HG03558 (cell line): ENCODE results near the gene TMEM221.

Experiments used
- ATAC-seq: cut with Tn5 transposase; IDR thresholded peaks from one replicate; pipeline ENCODE4 v1.9.1; 2021; ENCODE audit warnings: moderate number of reproducible peaks; ENCODE audit not compliant: unreplicated experiment; ENCODE audit errors: extremely low read depth

TMEM221 gene

GRCh38 chr19:17448131-17448967, at the start of gene TMEM221:
TMEM221 (minus strand) TSS chr19:17448668; CDS start chr19:17448462, 206 bp downstream.
- ATAC-seq = no peak

DNA sequence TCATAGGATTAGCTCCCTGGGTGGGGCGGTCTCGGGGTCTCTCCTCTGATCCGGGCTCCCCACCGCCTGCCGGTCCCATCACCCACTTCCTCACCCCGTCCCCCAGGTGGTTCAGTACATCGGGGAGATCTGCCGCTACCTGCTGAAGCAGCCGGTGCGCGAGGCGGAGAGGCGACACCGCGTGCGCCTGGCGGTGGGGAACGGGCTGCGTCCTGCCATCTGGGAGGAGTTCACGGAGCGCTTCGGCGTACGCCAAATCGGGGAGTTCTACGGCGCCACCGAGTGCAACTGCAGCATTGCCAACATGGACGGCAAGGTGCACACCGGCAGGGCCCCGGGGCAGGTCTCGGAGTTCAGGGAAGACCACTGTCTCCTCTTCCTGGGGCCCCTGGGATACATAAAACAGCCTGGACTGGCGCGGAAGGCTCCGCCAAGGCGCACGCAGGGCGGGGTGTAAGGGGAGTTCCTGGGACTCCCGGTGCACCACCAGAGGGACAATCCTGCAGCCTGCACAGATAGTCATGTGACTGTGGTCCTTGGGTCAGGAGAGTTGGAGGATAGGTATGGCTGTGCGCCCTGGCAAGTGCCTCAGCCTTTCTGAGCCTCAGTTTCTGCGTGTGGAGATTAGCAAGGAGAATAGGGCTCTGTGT, 48.8 kb upstream of the TMEM221 start:
- ATAC-seq = no peak

DNA sequence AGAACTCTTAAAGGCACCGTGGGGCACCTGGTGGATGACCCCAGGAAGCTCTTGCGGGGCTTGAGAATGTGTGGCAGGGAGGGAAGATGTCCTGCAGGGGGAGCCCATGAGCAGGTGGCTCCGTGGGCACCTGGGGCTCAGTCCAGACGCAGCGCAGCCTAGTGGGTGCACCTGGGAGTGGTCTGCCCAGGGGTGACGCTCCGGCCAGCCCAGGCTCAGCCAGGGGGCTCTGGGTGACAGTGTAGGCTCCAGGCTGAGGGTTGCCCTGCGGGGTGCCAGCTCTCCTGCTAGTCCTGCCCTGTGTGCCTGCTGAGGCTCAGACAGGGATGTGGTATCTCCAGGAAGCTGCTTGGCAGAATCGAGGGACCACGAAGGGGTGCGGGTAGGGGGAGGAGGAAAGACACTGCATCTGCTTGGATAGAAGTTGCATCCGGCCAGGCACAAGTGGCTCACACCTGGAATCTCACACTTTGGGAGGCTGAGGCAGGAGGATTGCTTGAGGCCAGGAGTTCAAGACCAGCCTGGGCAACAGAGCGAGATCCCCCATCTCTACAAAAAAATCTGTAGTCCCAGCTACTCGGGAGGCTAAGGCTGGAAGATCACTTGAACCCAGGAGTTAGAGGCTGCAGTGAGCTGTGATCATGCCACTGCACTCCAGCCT, 48.0 kb upstream of the TMEM221 start:
- ATAC-seq = no peak

- ATAC-seq = no peak
Measured at GRCh38 chr19:17495639-17496296, 47.3 kb upstream of the TMEM221 start.

DNA sequence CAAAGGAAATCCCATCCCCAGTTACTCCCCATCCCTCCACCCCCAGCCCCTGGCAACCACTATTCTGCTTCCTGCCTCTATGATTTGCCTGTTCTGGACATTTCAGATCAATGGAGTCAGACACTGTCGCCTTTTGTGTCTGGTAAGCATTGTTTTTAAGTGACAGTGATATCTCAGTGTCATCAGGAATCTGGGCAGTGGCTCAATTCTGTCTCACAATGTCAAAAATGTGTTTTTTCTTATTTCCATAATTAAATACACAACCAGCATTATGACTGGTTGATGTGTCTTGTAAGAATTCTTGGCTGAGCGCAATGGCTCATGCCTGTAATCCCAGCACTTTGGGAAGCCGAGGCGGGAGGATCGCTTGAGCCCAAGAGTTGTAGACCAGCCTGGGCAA, 42.8 kb upstream of the TMEM221 start:
- ATAC-seq = no peak

- ATAC-seq = no peak
Measured at GRCh38 chr19:17490411-17490810, 41.9 kb upstream of the TMEM221 start.

GRCh38 chr19:17489392-17490030, 41.0 kb upstream of the TMEM221 start:
- ATAC-seq = no peak

DNA sequence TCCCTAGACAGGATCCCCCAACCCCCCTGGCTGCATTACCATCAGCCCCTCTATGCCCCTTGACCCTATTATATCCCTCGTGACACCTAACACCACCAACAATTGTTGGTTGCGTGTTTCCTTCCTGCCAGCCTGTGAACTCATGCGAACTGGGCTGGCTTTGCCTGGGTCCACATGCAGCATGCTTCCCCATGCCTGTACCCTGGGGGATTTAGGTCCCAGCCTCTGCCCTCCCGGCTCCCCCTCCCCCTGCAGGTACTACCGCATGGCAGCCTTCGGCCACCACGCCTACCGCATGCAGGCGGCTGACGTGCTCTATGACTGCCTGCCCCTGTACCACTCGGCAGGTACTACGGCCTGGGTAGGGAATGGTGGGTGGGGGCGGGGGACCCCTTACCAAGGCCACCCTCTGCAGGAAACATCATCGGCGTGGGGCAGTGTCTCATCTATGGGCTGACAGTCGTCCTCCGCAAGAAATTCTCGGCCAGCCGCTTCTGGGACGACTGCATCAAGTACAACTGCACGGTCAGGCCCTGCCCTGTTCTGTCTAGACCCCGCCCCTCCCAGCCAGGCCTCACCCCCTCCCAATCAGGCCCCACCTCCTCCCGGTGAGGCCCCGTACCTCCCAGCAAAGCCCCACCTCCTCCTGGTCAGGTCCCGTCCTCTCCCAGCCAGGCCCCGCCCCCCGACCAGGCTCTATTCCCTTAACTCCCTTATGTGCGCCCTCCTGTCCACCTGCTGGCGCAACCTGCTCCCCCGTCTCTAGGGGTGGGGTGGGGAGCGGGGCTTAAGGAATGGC, 40.3 kb upstream of the TMEM221 start:
- no peak for ATAC-seq

DNA sequence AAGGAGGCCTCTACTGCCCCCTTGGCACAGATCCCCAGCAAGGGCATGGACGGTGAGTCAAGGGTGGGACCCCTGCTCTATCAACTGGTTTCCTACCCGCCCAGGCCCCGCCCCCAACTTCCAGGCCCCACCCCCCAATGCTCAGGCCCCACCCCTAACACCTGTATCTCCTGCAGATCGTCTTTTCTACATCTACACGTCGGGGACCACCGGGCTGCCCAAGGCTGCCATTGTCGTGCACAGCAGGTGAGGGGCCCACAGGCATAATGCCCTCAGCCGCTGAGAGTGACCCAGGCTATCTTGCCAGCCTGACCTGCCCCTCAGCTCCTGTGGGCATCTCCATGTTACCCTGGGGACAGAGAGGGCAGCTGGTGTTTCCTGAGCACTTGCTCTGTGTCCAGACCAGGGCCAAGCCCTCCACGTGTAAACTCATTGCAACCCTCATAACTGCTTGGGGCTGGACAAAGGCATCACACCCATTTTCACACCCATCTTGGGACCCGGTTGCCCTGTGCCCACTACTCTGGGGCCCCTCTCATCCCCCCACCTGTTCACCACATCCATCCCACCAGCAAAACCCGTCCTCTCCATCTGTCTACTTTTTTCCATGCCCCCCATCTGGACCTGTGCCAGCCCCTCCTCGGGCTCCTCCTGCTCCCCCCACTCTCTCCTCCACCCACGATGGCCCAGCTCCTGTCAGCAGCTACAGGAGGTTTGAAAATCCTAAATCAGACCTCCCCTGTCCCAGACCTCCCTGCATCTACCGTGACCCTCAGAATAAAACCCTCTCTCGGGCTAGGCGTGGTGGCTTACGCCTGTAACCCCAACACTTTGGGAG, 39.0 kb upstream of the TMEM221 start:
- ATAC-seq = no peak

GRCh38 chr19:17486545-17487240, 38.2 kb upstream of the TMEM221 start:
- ATAC-seq = no peak

GRCh38 chr19:17484520-17485185, 36.2 kb upstream of the TMEM221 start:
- no peak for ATAC-seq

DNA sequence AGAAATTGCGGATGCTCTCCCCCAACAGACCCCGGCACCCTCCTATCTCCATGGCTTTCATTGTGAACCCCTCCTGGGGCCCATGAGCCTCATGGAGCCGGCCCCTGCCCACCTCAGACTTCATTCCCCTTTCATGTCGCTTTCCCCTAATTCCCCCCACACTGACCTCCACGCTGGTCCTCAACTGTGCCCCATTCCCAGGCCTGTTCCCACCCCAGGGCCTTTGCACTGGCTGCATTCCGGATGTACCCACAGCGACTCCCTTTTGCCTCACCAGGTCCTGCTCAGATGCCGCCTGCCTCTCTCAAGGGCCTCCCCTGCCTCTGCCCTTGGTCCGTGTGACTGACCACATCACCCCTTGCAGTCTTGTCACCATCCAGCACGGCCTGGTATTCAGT, 35.1 kb upstream of the TMEM221 start:
- ATAC-seq = no peak

GRCh38 chr19:17482877-17483604, 34.6 kb upstream of the TMEM221 start:
- no peak for ATAC-seq

- no peak for ATAC-seq
Measured at GRCh38 chr19:17481986-17482385, 33.5 kb upstream of the TMEM221 start.

GRCh38 chr19:17479325-17479791, 30.9 kb upstream of the TMEM221 start:
- no peak for ATAC-seq

DNA sequence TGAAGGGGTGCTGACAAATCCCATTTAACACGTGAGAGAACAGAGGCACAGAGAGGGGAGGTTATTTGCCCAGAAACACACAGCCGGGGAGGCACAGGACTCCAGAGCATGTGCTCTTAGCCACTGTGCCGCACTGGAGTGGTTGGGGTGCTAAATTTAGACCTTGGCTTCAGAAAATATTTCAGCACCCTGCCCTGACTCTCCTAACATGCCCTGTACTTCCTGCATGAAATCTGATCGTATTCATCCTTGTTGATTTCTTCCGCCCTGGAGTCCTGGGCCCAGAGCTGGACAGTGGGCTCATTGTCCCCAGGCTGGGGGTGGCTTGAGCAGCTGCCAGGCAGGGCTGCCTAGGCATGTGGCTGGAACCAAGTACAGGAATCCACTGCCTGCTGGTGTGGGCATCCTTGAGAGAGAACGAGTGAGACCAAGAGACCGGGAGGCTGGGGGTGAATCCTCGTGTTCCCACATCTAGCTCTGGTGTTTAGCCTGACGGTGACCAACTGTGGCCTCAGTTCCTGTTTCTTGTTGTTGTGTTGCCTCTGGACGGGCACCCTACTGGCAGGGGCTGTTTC, 27.2 kb upstream of the TMEM221 start:
- no peak for ATAC-seq
